Activated CD8-positive, alpha-beta memory T cell treated with anti-CD3 and anti-CD28 coated beads for 24 hours (primary cell): ENCODE data around the gene TWNK.

Experiments used
- DNase-seq: peaks from one replicate; pipeline ENCODE4 v3.0.0-alpha.2; 2020

TWNK gene

GRCh38 chr10:100975397-100975796 lies 11.9 kb upstream of the TWNK start:
- DNase-seq: peak; percentile 26

DNA sequence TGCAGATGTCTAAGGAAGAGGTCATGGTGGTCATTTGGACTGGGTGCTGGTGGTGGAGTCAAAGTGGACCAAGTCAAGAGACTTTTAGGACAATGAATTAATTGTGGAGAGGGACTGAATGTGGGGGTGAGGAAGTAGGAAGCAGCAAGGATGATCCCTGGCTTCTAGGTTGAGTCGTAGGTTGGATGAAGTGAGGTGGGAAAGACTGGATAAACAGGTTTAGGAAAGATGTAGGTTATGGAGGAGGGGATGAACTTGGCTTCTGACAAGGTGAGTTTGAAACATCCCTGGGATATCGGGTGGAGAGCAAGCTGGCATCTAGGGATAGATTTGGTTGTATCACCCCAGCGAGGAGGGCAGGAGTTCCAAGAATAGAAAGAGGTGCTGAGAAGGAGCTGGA lies 10.4 kb upstream of the TWNK start:
- DNase-seq: no peak

GRCh38 chr10:100977436-100977835 lies 9.9 kb upstream of the TWNK start:
- peak; percentile 17 for DNase-seq

GRCh38 chr10:100978121-100978900 lies 9.0 kb upstream of the TWNK start:
- DNase-seq: peak; percentile 43

- peak; percentile 45 for DNase-seq
Measured at GRCh38 chr10:100978901-100979195, 8.5 kb upstream of the TWNK start.

DNA sequence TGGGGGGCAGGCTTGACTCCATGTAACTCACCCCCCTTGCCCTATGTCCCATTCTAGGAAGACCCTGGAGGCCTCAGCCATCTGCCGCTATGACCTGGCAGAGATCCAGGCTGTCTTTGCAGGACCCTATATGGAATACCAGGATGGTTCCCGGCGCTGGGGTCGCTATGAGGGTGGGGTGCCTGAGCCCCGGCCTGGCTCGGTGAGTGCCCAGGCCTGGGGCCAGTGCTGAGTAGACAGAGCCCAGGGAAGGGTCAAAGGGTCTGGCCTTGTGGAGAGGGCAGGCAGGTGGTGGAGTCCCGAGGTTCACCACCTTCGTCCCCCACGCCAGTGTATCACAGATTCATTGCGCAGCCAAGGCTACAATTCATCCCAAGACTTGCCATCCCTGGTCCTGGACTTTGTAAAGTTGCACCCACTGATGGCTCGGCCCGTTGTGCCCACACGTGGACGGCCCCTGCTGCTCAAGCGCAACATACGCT lies 7.5 kb upstream of the TWNK start:
- peak; percentile 48 for DNase-seq

- peak; percentile 26 for DNase-seq
Measured at GRCh38 chr10:100980311-100980710, 7.0 kb upstream of the TWNK start.

- DNase-seq: peak; percentile 43
Measured at GRCh38 chr10:100980711-100981110, 6.6 kb upstream of the TWNK start.

DNA sequence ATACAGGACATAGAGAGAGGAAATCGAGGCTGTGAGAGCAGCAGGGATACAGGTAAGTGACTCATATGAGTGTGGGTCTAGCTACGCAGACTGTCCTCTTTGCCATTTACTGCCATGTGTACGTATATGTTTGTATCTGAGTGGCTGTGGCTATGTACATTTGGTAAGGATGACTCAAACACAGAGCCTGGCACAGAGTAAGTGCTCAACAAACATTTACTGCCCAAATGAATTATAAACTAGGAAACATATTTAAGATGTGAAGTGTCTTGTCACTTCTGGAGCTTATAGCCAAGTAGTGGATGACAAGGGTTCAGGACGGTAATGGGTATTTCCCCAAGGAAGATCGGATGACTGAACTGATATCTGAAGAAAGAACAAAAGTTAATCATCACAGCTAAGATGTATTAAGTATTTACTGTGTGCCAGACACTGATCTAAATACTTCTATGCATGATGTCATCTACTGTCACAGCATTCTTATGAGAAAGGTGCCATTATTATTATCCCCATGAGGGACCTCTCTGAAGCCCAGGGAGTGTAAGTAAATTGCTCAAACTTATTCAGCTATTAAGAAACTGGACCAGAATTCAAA lies 6.1 kb upstream of the TWNK start:
- no peak for DNase-seq

DNA sequence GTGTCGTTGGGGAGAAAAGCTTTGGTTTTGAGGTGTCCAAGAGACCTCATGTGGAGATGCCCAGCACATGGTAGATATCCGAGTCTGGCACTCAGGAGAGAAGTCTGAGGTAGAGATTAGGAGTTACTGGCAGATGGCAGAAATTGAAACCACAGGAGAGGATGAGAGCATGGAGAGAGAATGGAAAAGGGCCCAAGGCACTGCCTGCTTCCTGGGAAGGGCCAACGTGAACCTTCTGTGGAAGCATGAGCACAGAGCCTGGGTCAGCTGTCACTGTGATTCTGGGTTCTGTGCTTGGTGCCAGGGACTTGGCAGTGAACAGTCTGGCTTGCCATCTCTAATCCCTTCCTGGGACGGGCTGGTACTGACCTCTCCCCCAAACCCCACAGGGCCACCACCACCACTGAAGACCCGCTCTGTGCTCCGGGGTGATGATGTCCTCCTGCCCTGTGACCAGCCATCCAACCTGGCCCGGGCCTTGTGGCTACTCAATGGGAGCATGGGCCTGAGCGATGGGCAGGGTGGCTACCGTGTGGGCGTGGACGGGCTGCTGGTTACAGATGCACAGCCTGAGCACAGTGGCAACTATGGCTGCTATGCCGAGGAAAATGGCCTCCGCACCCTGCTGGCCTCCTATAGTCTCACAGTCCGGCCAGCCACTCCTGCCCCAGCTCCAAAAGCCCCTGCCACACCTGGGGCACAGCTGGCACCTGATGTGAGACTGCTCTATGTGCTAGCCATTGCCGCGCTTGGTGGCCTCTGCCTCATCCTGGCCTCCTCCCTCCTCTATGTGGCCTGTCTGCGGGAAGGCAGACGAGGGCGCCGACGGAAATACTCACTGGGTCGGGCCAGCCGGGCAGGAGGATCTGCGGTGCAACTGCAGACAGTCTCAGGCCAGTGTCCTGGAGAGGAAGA lies 4.2 kb upstream of the TWNK start:
- DNase-seq: peak; percentile 43

DNA sequence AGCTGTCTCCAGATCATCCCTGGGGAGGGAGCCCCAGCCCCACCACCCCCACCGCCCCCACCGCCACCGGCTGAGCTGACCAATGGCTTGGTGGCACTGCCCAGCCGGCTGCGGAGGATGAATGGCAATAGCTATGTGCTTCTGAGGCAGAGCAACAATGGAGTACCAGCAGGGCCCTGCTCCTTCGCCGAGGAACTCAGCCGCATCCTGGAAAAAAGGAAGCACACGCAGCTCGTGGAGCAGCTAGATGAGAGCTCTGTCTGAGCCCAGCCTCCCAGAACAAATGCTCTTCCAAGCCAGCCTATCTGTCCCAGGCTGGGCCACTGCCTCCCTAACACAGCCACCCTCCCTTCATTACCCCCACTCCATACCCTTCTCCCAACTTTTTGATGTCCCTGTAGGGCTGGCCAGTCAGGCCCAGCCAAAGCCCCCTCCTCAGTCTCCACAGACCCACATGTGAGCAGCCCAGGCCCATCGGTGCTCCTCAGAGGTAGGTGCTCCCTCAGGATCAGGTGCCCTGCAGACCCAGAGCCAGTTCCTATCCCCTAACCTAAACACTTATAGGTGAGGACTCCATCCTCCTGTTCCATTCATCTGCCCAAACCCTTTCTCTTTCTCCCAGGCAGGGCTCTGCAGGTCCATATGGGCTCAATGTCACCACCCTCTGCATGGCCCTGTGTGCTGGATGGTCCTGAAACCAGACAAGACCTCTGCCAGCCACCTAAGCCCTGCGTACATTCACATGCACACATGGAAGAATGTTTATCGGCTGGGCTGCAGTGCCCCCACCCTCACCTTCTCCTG lies 3.3 kb upstream of the TWNK start:
- DNase-seq: peak; percentile 28

GRCh38 chr10:100984672-100985177 lies 2.6 kb upstream of the TWNK start:
- DNase-seq: no peak

DNA sequence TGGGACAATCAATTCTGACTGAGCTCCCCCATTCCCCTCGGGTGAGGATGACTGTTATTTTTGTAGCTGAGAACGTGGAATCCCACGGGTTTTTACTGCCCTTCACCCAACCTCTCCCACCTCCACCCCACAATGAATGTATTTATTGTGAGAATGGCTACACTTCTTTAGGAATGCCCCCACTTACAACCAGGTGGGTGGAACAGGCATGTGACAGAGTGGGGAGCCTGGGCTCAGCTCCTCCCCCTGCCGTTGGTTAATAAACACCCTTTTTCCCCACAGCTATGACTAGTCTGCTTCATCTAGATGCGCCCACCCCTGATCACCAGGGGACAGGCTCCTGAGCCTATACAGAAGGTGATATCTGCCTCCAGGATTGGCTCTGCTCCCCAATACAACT lies 2.0 kb upstream of the TWNK start:
- no peak for DNase-seq

- DNase-seq: no peak
Measured at GRCh38 chr10:100986623-100986951, 756 bp upstream of the TWNK start.

GRCh38 chr10:100987685-100988049 lies 324 bp downstream of the TWNK start:
- DNase-seq: no peak

DNA sequence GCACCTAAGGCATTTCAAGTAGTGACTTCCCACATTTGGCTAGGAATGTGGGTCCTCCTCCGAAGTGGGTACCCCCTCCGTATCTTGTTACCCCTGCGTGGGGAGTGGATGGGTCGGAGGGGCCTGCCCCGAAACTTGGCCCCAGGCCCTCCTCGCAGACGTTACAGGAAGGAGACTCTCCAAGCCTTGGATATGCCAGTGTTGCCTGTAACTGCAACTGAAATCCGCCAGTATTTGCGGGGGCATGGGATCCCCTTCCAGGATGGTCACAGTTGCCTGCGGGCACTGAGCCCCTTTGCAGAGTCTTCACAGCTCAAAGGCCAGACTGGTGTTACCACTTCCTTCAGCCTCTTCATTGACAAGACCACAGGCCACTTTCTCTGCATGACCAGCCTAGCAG lies 823 bp downstream of the TWNK start:
- no peak for DNase-seq

DNA sequence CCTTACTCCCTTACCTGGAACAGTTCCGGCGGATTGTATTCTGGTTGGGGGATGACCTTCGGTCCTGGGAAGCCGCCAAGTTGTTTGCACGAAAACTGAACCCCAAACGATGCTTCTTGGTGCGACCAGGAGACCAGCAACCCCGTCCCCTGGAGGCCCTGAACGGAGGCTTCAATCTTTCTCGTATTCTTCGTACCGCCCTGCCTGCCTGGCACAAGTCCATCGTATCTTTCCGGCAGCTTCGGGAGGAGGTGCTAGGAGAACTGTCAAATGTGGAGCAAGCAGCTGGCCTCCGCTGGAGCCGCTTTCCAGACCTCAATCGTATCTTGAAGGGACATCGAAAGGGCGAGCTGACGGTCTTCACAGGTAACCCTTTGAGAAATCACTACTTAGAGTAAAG lies 1.7 kb downstream of the TWNK start:
- DNase-seq: no peak

- DNase-seq: no peak
Measured at GRCh38 chr10:100993986-100994708, 6.8 kb downstream of the TWNK start.

GRCh38 chr10:100995181-100995580 lies 7.8 kb downstream of the TWNK start:
- no peak for DNase-seq

- no peak for DNase-seq
Measured at GRCh38 chr10:100996678-100997359, 9.5 kb downstream of the TWNK start.

DNA sequence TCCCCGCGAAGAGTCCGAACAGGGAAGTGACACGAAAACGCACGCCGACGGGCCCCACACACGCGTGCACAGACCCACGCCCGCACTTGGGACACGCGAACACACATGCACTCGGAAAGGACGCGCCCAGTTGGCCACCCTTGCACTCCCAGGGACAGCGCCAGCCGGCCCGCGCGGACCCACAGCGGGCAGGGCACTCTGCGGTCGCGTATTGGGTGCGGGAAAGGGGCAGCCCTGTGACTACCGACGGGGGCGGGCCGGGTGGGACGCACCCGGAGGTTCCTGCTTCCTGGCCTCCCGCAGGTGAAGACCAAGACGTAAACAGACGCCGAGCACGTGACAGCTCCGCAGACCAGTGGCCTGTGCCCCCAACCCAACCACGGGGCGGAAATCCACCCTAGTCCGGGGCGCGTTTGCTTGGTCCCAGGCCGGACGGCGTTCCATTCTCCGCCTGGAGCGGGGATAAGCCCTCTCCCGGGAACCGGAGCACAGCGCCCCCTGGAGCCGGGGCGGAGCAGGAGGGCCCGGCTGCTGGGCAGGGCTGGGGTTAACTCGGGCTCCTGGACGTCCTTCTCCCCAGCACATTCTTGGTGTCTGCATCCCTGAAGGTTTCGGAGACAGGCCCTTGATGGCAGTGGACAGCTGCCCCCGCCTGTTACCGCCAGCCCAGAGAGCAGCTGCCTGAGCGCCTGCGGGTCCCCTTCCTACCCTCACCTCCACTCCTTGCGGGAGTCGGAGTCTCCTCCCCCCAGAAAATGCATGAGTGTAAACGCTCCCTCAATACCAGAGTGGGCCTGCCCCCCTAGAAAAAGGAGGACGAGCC lies 10.2 kb downstream of the TWNK start:
- DNase-seq: peak; percentile 92
